ENCODE data around the gene BPIFB1.

Gene BPIFB1

DNA sequence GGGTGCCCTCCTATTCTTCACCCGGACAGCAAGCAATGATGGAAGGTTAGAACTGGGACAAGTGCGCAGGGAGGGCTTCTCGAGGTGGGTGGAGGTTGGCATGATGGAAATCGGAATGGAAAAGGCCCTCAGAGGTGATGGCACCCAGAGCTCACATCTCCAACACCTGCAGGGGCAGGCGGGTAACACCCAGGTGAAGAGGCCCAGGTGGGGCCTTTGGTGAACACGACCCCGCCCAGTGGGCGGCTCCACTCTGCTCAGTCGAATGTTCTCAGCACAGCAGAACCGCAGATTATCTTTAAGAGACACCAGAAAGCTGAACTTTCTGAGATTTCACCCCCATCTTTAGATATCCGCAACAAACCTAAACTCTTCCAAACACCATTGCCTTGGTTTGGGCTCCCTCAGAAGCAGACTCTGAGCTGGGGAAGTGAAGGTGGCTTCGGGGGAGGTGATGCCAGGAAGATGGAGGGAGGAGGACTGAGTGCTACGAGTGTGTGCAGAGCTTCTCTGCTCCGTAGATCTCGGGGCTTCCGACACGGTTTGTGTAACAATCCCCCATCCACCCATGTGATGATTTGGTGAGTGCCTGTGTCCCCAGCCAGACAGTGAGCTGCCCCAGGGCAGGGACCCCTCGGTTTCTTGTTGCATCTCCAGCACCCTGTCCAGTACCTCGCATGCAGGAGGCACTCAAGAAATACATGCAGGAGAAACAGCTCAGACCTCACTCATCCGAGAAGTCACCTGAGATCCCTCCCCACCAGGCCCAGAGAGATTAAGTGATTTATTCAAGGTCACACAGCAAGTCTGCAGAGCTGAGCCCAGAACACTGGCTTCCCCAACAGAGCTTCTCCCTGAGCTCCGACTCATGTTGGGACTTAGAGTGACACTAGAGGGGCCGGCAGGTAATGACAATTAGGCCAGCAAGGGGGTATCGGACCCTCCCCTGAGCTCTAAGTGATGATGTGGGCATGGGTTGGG lies 45.4 kb downstream of the BPIFB1 start:
- DNase-seq: no peak

DNA sequence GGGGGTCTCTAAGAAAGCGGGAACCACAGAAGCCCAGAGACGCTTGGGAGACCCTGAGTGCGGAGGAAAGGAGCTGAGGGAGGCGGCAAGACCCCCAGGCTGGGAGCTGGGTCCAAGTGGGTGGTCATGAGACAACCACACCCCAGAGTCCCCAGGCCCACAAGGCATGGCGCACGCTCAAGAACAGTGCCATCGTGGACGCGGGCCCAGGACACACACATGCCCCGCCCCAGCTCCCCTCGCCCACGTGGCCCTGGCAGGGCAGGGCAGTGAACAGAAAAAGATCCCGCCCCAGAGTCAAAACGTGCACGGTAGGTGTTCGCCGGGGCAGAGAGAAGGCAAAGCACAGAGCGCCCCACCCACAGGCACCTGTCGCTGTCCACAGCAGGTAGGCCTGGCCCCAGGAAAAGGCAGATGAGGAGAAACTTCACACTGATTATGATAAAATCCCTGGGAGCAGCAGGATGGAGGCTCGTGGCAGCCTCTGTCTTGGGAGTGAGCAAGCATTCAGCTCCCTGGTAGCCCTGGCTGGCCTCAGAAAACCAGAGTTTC lies 50.0 kb downstream of the BPIFB1 start:
- DNase-seq: no peak

DNA sequence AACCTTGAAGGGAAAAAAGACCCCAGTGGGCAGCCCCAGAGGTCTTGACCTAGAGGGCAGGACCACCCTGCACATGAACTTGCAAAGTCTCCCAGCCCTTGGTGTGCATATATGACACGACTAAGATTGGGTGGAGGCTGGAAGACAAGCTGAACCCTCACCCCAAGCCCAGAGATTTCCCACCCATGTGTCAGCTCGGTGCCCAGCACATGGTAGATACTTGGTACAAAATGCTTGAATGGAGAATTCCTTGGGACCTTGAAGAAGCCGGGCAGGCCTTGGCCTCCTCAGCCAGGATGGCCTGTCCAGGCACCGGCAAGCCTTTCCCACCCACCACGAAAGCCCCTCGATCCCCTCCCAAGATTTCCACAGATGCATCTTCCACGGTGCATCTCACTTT lies 50.6 kb downstream of the BPIFB1 start:
- DNase-seq: no peak

DNA sequence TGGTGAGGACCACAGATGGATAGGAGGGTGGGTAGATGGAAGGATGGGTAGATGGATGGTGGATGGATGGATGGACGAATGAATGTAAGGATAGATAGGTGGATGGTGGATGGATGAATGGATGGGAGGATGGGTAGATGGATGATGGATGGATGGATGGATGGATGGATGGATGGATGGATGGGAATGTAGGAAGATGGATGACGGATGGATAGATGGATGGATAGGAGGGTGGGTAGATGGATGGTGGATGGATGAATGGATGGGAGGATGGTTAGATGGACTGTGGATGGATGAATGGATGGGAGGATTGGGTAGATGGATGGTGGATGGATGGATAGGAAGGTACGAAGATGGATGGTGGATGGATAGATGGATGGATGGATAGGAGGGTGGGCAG lies 51.1 kb downstream of the BPIFB1 start:
- no peak for DNase-seq

DNA sequence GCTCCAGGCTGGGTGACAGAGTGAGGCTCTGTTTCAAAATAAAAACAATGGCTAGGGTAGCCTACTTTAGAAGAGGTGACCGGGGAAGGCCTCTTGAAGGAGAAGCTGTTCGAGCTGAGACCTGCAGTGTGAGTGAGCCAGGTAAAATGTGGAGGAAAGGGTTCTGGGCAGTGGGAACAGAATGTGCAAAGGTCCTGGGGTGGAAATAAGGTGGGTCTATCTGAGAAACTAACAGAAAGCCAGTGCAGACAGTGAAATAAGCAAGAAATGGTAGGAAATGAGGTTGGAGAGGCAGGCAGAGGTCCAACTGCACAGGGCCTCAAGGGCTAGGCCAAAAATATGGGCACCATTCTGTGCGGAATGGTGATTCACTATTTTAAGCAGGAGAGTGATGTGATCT lies 53.4 kb downstream of the BPIFB1 start:
- DNase-seq: no peak

DNA sequence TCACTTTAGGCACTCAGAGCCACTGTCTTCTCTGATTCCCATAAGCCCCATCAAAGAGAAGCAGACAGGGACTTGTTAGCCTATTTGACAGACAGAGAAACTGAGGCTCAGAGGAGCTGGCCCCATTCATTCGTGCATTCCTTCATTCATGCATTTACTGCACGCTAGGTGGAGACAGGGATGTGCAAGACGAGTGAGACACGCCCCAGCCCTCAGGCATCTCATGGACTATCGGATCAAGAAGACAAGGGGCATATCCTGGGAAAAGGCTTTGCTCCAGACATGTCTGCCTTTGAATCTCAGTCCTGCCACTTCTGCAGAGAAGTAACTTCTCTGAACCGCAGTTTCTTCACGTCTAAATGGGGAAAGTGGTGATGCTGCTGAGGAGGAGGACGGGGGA lies 54.1 kb downstream of the BPIFB1 start:
- DNase-seq: no peak

DNA sequence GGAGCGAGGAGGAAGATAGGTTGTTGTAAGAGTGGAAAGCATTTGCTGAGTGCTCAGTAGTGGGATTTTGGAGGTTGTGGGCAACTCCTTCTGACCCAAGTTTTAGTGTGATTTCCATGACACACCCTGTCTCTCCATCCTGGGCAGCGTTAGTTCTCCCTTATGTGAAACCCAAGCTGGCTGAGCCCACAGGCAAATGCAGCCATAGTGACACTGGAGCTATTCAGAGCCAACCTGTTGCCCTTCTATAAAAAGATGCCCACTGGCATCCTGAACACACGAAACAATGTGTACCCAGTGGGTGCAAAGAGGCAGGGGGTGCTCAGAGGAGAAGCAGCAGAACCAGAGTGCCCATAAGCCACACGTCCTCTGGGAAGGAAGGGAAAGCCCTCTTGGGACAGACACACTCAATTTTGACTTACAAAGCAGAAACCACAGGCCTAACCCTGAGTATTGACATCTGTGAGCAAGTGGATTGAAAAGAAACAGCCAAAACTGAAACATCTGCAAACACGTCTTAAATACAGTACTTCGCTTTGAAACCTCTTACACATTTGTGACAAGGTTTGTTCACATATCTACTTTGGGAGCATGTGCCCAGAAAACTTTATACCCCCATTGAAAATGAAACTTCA lies 54.6 kb downstream of the BPIFB1 start:
- DNase-seq: no peak

DNA sequence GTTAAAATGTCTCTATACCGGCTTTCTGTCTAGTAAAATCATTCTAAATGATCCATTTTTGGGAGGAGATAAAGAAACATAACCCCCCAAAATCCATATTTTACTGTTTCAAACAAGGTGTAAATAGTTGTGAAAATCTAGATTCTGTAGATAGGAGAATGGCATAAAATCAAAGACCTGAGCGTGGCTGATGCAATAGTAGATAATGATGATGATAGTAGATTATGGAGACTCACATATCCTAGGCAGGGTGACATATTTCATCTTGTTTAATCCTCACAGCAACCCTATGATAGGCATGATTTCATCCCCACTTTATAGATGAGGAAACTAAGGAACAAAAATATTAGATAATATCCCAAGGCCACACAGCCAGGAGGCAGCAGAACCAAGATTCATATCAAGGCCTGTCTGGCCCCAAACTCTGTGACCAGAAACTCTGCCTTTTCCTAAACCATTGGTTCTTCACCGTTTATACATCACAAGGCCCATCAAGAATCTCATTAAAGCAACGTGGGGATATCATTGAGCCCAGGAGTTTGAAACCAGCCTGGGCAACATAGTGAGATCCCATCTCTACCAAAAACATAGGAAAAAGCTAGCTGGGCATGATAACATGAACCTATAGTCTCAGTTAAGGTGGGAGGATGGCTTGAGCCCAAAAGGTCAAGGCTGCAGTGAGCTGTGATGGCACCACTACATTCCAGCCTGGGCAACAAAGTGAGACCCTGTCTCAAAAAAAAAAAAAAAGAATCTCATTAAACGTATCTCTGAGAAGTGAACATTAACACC lies 55.6 kb downstream of the BPIFB1 start:
- no peak for DNase-seq

DNA sequence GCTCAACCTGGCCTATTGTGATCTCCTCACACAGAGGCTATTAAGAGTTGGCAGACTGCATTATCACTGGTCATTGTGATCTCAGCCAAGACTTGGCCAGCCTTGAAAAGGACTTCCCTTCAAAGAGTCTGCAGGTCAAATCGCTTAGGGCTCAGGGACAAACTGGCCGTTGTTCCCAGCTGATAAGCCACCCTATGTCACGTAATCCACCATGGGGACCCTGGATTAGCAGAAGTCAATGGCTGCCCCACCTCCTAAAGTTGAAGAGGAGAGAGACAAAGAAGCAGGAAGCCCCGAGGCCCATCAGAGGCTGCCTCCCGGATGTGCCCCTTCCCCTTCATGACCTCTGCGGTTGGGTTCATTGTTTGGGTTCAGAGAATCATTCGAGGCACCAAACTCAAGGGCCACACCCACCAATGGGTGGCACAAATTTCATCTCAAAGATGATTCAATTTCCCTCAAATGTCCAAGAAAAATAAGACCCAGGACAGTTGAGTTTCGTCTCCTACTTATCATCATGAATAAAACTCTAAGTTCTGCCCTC lies 56.6 kb downstream of the BPIFB1 start:
- no peak for DNase-seq

DNA sequence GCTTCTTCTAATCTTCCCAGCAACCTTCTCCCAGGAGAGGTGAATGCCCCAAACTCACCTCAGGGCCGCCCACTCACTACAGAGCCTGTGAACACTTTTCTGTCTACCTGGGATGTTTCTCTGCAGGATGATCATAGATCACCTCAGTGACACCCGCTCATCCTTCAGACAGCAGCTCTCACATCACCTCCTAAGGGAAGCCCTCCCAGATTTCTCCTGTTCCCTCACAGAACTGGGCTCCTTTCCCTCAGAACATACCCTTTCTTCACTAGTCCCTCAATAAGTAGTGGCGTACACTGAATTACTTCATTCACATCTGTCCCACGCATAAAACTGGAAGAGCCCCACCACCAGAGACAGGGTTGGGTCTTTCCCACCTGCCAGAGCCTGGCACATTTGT lies 60.5 kb downstream of the BPIFB1 start:
- no peak for DNase-seq

DNA sequence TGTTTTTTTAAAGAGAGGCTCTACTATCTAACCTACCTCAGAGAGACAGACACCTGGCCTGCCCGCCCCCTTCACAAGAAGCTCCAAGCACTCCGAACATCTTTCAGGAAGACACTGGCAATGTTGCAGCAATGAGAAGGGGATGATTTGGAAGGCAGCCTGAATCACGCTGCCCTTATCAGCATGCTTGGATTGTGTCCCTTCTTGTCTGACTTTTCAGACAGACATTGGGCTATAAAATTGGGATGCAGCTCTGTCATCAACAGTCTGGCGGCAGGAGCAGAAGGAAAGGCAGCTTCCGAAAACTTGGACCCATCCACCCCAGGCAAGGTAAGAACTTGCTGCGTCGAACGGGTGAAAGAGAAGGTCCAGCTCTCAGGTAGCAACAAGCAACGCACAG lies 62.3 kb downstream of the BPIFB1 start:
- no peak for DNase-seq

DNA sequence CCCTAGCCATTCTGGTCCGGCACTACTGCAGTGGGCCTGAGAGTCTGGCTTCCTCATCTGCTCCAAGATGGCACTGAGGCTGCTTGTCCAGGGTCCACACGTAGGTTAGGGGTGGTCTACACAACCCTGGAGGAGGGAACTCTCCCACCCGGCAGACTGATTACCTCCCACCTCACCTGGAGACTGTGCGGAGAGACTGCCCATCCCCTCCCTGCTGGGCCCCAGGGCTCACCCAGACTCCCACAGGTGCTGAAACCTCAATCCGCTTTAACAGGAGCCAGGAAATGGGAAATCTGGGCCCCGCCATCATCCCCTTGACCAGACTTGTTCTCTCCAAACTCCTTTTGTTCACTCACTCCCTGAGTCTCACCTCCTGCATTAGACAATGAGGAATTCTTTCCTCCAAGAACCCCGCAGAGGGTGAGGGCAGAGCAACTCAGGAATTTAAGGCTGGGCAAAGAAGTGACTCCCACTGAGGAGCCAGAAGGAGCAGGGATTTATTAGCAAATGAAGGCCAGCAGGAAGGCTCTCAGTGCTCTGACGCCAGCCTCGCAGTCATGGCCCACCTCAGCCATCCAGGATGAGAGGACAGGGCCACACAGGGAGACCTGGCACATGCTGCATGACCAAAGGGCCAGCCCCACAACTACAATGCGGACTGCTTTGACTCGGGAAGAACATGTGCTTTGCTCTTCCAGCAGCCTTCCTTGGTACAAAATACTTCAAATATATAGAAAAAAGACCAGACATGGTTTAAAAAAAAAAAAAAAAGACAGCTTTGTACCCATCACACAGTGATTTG lies 65.3 kb downstream of the BPIFB1 start:
- DNase-seq: no peak

DNA sequence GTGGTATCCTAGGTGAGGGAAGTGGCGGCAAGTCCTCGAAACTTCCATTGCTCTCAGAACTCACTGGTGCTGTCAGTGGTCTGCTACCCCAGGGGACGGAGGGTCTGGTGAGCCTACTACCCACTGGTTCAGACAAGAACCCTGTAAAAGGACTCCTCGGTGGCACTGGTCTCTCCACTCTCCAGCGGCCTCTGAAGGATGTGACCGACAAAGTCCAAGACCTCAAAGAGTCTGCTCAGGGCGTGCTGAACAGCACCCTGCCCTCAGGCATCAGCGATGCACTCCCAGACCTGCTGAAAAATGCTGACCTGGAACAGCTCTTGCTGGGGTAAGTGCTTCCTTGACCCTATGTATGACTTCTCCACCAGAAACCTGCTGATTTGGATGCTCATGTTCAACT lies 66.5 kb downstream of the BPIFB1 start:
- no peak for DNase-seq

DNA sequence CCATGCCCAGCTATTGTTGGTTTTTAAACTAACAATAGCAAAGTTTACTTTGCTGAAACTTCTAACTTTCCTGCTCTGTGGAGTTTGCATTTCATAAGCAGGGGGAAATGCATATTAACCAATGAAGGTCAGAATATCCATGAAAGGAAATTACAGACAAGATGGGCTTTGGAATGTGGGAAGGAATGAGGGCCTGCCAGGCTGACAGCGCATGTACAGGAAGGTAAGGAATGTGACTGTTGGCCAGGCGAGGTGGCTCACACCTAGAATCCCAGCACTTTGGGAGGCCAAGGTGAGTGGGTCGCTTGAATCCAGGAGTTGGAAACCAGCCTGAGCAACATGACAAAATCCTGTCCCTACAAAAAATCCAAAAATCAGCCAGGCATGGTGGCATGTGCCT lies 68.7 kb downstream of the BPIFB1 start:
- no peak for DNase-seq

DNA sequence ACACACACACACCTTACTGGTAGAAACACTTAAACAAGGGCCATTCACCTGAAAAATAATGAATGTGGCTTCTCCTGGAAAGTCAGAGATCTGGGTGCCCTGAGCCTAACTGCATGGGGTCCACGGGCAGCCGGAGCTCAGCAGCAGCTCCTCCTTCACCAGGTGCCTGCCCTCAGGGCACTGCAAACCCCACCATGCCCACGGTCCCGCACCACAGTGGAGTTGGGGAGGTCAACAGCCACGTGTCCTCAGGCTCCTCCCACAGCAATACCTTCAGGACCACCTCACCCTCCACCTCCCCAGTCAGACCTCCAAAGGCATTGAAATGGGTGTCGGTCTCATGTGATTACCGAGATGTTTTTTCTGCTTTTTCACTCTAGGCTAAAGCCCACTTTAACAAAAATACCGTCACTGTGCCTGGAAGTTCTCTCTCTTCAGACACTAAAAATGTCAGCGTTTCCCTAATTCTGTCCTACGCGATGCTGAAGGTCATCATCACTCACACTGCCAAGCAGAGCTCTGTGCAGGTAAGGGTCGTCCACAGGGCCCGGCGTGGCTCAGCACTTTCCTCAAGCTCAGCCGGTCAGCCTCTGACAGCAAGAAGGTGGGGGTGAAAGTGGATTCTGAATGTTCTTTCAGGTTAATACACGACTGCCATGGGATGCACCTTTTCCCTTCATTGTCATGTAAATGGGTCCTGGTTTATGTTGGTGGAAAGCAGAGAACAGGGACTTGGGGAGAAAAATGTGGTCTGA lies 69.4 kb downstream of the BPIFB1 start:
- DNase-seq: no peak

DNA sequence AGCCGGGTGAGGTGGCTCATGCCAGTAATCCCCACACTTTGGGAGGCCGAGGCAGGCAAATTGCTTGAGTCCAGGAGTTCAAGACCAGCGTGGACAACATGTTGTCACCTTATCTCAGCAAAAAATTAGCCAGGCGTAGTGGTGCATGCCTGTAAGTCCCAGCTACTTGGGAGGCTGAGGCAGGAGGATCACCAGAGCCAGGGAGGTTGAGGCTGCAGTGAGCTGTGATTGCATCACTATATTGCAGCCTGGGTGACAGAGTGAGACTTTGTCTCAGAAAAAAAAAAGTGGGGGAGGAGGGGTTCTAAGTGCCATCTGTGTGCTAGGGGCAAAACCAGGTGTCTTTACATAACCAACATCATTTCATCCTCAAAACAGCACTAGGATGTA lies 70.0 kb downstream of the BPIFB1 start:
- no peak for DNase-seq

Measured in EL (cell line).